Keratinocyte (primary cell): ENCODE measurements around the gene PLEKHJ1.

ENCODE experiments used
- EZH2 ChIP-seq: IDR thresholded peaks from one replicate; pipeline ENCODE4 v1.6.1; 2012; ENCODE audit warnings: inconsistent platforms, mild to moderate bottlenecking, low read length, moderate library complexity
- TF ChIP-seq, protein P1 (sequence below), 3 experiments: IDR thresholded peaks in 1 of 3; conservative IDR thresholded peaks in 1 of 3; optimal IDR thresholded peaks in 1 of 3; 2 replicates in 2 of 3; 3 replicates in 1 of 3; pipeline versions ENCODE3 to v1.5.1; 2011; ENCODE audit warnings: low read length in 3 of 3, mild to moderate bottlenecking in 3 of 3, moderate library complexity in 2 of 3, control low read depth in 1 of 3, inconsistent platforms in 1 of 3; ENCODE audit not compliant: insufficient read depth in 2 of 3; ENCODE audit errors: extremely low read depth in 1 of 3

- TF ChIP-seq, protein P1, sequence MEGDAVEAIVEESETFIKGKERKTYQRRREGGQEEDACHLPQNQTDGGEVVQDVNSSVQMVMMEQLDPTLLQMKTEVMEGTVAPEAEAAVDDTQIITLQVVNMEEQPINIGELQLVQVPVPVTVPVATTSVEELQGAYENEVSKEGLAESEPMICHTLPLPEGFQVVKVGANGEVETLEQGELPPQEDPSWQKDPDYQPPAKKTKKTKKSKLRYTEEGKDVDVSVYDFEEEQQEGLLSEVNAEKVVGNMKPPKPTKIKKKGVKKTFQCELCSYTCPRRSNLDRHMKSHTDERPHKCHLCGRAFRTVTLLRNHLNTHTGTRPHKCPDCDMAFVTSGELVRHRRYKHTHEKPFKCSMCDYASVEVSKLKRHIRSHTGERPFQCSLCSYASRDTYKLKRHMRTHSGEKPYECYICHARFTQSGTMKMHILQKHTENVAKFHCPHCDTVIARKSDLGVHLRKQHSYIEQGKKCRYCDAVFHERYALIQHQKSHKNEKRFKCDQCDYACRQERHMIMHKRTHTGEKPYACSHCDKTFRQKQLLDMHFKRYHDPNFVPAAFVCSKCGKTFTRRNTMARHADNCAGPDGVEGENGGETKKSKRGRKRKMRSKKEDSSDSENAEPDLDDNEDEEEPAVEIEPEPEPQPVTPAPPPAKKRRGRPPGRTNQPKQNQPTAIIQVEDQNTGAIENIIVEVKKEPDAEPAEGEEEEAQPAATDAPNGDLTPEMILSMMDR (optimal IDR thresholded peaks at IDR 0.05 in 1 of 3, IDR thresholded peaks at IDR 0.05 in 1 of 3, conservative IDR thresholded peaks at IDR 0.05 in 1 of 3; ENCODE audit: extremely low read depth in 1 of 3, insufficient read depth in 2 of 3, low read length in 3 of 3): no peak
- no peak for TF ChIP-seq EZH2
Observed at GRCh38 chr19:2271234-2272103, 35.3 kb upstream of the PLEKHJ1 start.
